ENCODE data around the gene DTNA.

DTNA gene

DNA sequence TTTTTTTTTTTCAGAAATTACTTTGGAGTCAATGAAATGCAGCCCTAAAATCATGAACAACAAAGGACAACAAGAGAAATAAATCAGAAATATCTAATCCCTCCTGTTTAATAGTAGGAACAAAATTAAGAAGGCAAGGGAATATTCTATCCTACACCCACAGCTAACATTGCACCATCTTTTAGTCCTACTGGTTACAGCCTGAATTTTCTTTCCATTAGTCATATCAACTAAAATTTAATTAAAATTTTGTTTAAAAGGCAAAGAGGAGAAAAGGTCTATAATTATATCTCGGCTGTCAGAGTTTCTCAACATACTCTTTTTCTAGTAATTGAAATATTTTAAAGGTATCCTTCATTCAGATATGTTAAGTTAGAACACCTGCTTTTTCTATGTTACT, 61.9 kb downstream of the DTNA start:
- TF ChIP-seq, protein P1, sequence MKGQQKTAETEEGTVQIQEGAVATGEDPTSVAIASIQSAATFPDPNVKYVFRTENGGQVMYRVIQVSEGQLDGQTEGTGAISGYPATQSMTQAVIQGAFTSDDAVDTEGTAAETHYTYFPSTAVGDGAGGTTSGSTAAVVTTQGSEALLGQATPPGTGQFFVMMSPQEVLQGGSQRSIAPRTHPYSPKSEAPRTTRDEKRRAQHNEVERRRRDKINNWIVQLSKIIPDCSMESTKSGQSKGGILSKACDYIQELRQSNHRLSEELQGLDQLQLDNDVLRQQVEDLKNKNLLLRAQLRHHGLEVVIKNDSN (IDR thresholded peaks at IDR 0.05) = no peak
- TF ChIP-seq ZBTB7A (IDR thresholded peaks at IDR 0.05; ENCODE audit: low read depth) (no peak), EGR1 (IDR thresholded peaks at IDR 0.05) (no peak), NFIC (IDR thresholded peaks at IDR 0.05) (no peak), FOXM1 (IDR thresholded peaks at IDR 0.05; ENCODE audit: borderline replicate concordance, low read depth) (no peak), RAD21 (IDR thresholded peaks at IDR 0.05; ENCODE audit: low read depth) (no peak), TCF12 (IDR thresholded peaks at IDR 0.05; ENCODE audit: low read depth) (no peak), TEAD4 (IDR thresholded peaks at IDR 0.05) (no peak), YY1 (IDR thresholded peaks at IDR 0.05; ENCODE audit: low read depth) (no peak), CEBPB (IDR thresholded peaks at IDR 0.05) (no peak), TAF1 (IDR thresholded peaks at IDR 0.05; ENCODE audit: low read depth) (no peak), EP300 (IDR thresholded peaks at IDR 0.05; ENCODE audit: borderline replicate concordance) (no peak), CREB1 (IDR thresholded peaks at IDR 0.05; ENCODE audit: low read depth) (no peak)
- TF ChIP-seq, protein P2, sequence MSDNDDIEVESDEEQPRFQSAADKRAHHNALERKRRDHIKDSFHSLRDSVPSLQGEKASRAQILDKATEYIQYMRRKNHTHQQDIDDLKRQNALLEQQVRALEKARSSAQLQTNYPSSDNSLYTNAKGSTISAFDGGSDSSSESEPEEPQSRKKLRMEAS (IDR thresholded peaks at IDR 0.05) = no peak
- TF ChIP-seq, protein P3, sequence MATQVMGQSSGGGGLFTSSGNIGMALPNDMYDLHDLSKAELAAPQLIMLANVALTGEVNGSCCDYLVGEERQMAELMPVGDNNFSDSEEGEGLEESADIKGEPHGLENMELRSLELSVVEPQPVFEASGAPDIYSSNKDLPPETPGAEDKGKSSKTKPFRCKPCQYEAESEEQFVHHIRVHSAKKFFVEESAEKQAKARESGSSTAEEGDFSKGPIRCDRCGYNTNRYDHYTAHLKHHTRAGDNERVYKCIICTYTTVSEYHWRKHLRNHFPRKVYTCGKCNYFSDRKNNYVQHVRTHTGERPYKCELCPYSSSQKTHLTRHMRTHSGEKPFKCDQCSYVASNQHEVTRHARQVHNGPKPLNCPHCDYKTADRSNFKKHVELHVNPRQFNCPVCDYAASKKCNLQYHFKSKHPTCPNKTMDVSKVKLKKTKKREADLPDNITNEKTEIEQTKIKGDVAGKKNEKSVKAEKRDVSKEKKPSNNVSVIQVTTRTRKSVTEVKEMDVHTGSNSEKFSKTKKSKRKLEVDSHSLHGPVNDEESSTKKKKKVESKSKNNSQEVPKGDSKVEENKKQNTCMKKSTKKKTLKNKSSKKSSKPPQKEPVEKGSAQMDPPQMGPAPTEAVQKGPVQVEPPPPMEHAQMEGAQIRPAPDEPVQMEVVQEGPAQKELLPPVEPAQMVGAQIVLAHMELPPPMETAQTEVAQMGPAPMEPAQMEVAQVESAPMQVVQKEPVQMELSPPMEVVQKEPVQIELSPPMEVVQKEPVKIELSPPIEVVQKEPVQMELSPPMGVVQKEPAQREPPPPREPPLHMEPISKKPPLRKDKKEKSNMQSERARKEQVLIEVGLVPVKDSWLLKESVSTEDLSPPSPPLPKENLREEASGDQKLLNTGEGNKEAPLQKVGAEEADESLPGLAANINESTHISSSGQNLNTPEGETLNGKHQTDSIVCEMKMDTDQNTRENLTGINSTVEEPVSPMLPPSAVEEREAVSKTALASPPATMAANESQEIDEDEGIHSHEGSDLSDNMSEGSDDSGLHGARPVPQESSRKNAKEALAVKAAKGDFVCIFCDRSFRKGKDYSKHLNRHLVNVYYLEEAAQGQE (IDR thresholded peaks at IDR 0.05; ENCODE audit: low read depth) = no peak

DNA sequence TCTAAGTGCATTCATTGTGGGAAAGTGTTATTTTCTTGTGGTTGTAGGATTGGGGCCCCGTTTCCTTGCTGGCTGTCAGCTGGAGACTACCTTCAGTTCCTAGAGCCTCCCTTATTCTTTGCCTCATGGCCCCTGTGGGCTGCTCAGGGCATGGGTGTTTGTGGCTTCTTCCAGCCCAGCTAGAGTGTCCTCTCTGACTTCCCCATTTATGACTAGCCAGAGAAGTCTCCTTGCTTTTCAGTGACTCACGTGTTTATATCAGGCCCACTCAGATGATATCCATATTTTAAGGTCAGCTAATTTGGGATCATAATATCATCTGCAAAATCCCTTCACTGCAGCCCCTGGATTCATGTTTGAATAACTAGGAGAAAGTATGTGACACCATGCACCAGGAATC, 62.8 kb downstream of the DTNA start:
- TF ChIP-seq TAF1 (IDR thresholded peaks at IDR 0.05; ENCODE audit: low read depth) (no peak), CREB1 (IDR thresholded peaks at IDR 0.05; ENCODE audit: low read depth) (no peak), FOXM1 (IDR thresholded peaks at IDR 0.05; ENCODE audit: borderline replicate concordance, low read depth) (no peak), RAD21 (IDR thresholded peaks at IDR 0.05; ENCODE audit: low read depth) (no peak), YY1 (IDR thresholded peaks at IDR 0.05; ENCODE audit: low read depth) (no peak), TEAD4 (IDR thresholded peaks at IDR 0.05) (no peak), CEBPB (IDR thresholded peaks at IDR 0.05) (no peak), TCF12 (IDR thresholded peaks at IDR 0.05; ENCODE audit: low read depth) (no peak), ZBTB7A (IDR thresholded peaks at IDR 0.05; ENCODE audit: low read depth) (no peak), NFIC (IDR thresholded peaks at IDR 0.05) (no peak), EGR1 (IDR thresholded peaks at IDR 0.05) (no peak)
- TF ChIP-seq, protein P3 (IDR thresholded peaks at IDR 0.05; ENCODE audit: low read depth) = no peak
- TF ChIP-seq, protein P2 (IDR thresholded peaks at IDR 0.05) = no peak
- TF ChIP-seq, protein P1 (IDR thresholded peaks at IDR 0.05) = no peak

DNA sequence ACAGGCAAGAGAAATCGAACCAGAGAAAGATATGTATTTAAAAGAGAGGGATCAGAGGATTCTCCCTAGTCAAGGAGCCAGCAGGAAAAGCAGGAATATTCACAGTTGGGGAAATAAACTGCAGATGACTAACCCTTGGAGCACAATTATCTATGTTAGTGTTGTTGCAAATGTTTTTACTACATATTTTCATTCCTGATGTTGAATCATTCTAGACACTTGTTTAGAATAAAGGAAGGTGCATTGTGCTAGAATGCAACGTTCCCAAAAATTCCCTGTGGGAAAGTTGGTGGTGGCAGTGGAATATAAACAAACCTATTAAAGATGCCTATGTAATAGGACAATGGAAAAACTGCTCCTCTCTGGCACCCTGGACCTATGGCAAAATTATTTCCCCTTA, 63.3 kb downstream of the DTNA start:
- TF ChIP-seq YY1 (IDR thresholded peaks at IDR 0.05; ENCODE audit: low read depth) = no peak
- no peak for TF ChIP-seq EP300 (IDR thresholded peaks at IDR 0.05; ENCODE audit: borderline replicate concordance)
- TF ChIP-seq, protein P2 (IDR thresholded peaks at IDR 0.05) = no peak
- TF ChIP-seq, protein P3 (IDR thresholded peaks at IDR 0.05; ENCODE audit: low read depth) = no peak

DNA sequence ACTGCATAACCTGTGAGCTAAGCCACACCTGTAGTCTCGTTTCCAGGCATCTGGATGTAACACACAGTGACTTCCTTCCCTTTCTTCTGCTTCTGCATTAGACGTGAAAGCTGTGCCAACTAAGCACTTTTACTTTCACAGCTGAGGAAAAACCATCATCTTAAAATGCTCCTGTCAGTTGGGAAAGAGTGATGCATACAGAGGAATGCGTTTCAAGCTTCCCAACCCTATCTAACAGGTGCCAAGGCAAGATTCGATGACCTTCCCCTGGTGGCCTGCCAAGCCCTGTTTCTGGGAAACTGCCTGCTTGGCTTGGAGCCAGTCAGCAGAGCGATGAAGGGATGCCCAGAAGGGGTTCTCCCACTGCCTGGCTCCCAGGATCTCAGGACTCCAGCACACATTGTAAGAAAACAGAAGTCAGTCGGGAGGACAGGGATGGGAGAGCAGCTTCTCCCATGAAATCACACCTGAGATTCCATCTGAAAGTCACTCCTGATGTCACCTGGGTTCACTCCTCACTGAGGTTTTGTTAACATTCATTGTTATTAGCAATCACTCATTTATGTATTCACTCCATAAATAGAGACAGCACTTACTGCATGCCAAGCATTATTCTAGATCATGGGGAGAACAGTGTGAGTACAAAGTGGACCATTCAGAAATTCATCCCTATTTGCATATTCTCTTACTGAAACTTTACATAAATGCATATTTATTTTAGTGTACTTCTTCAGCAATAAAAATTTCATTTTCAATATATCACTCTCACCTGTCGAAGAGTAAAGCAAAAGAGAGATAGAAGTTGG, 64.1 kb downstream of the DTNA start:
- TF ChIP-seq TCF12 (IDR thresholded peaks at IDR 0.05; ENCODE audit: low read depth) (peak; percentile 70; the same call in 1 of the 2 replicates), TEAD4 (IDR thresholded peaks at IDR 0.05) (peak; percentile 77), EP300 (IDR thresholded peaks at IDR 0.05; ENCODE audit: borderline replicate concordance) (peak; percentile 51; the same call in 1 of the 2 replicates), FOXM1 (IDR thresholded peaks at IDR 0.05; ENCODE audit: borderline replicate concordance, low read depth) (0 out of 2 replicates have a peak, but pooled peaks have one; percentile 23), NFIC (IDR thresholded peaks at IDR 0.05) (peak; percentile 87)
- TF ChIP-seq, protein P1 (IDR thresholded peaks at IDR 0.05) = no peak
- TF ChIP-seq, protein P3 (IDR thresholded peaks at IDR 0.05; ENCODE audit: low read depth) = no peak
